HPDE6-E6E7 (cell line): ENCODE measurements around the gene HYDIN.
"Not testable (repeated sequence)": the region's sequence is repeated elsewhere in the genome, so short reads cannot be mapped to it uniquely, and the experiment has no call there.

ENCODE experiments used
- DNase-seq: peaks from one replicate; pipeline ENCODE4 v3.0.0; 2011; ENCODE audit warnings: missing footprints; ENCODE audit errors: extremely low spot score

HYDIN gene

GRCh38 chr16:70999735-71000134, 230.8 kb downstream of the HYDIN start:
- not testable (repeated sequence) for DNase-seq

GRCh38 chr16:70995799-70996198, 234.7 kb downstream of the HYDIN start:
- DNase-seq, result not testable (repeated sequence)

- not testable (repeated sequence) for DNase-seq
These were observed 238.0 kb downstream of the HYDIN start for GRCh38 chr16:70992511-70992910.

GRCh38 chr16:70987019-70987715, 243.4 kb downstream of the HYDIN start:
- not testable (repeated sequence) for DNase-seq

GRCh38 chr16:70984675-70985074, 245.8 kb downstream of the HYDIN start:
- DNase-seq, result not testable (repeated sequence)

GRCh38 chr16:70968332-70968731, 262.2 kb downstream of the HYDIN start:
- not testable (repeated sequence) for DNase-seq

- not testable (repeated sequence) for DNase-seq
These were observed 270.4 kb downstream of the HYDIN start for GRCh38 chr16:70960169-70960568.

GRCh38 chr16:70954922-70955321, 275.6 kb downstream of the HYDIN start:
- DNase-seq, result not testable (repeated sequence)

- not testable (repeated sequence) for DNase-seq
These were observed 276.7 kb downstream of the HYDIN start for GRCh38 chr16:70953824-70954223.

- not testable (repeated sequence) for DNase-seq
These were observed 287.0 kb downstream of the HYDIN start for GRCh38 chr16:70943551-70943950.

GRCh38 chr16:70939690-70940359, 290.7 kb downstream of the HYDIN start:
- DNase-seq, result not testable (repeated sequence)

- DNase-seq, result not testable (repeated sequence)
These were observed 293.6 kb downstream of the HYDIN start for GRCh38 chr16:70936781-70937525.

- not testable (repeated sequence) for DNase-seq
These were observed 295.2 kb downstream of the HYDIN start for GRCh38 chr16:70935325-70935724.

- DNase-seq, result not testable (repeated sequence)
These were observed 296.8 kb downstream of the HYDIN start for GRCh38 chr16:70933746-70934145.

- not testable (repeated sequence) for DNase-seq
These were observed 299.8 kb downstream of the HYDIN start for GRCh38 chr16:70930757-70931156.

GRCh38 chr16:70922164-70922563, 308.4 kb downstream of the HYDIN start:
- DNase-seq, result not testable (repeated sequence)

- not testable (repeated sequence) for DNase-seq
These were observed 309.9 kb downstream of the HYDIN start for GRCh38 chr16:70920661-70921060.

GRCh38 chr16:70888208-70888607, 342.3 kb downstream of the HYDIN start:
- DNase-seq, result not testable (repeated sequence)

- DNase-seq, result not testable (repeated sequence)
These were observed 345.9 kb downstream of the HYDIN start for GRCh38 chr16:70884652-70885051.

- DNase-seq, result not testable (repeated sequence)
These were observed 348.2 kb downstream of the HYDIN start for GRCh38 chr16:70882311-70882710.

GRCh38 chr16:70877895-70878294, 352.6 kb downstream of the HYDIN start:
- not testable (repeated sequence) for DNase-seq

- DNase-seq, result not testable (repeated sequence)
These were observed 354.1 kb downstream of the HYDIN start for GRCh38 chr16:70876442-70876841.
